Activated CD8-positive, alpha-beta T cell treated with anti-CD3 and anti-CD28 coated beads for 36 hours (primary cell): ENCODE measurements around the gene ELANE. TPM values are rescaled to one million over a fixed set of nuclear protein-coding genes. Genes with fewer than 3 reads are reported as not detected.
A peak's percentile ranks its signal among the peaks of the same experiment; 100 is the strongest.

ENCODE experiments used
- ATAC-seq: fragments of 200-7000 bp; cut with Tn5 transposase; one replicate; pipeline ENCODE4 v1.10.0; 2021; ENCODE audit warnings: mild to moderate bottlenecking, moderate library complexity
- CTCF ChIA-PET: fragments of 350-600 bp; sonication (Branson Sonifier 250); formaldehyde crosslinking; loops from one replicate; lab custom pipeline; 2021; ENCODE audit warnings: antibody characterized with exemption; lab: Charles Lee
- POLR2A ChIA-PET: fragments of 350-600 bp; sonication (Branson Sonifier 250); formaldehyde crosslinking; loops from one replicate; lab custom pipeline; 2021; ENCODE audit warnings: antibody characterized with exemption; lab: Charles Lee
- DNase-seq: peaks from one replicate; pipeline ENCODE4 v3.0.0-alpha.2; 2020
- H3K27ac Mint-ChIP-seq: one replicate; pipeline ENCODE4 v1.8.0; 2021; ENCODE audit warnings: mild to moderate bottlenecking, mixed read lengths
- H3K27me3 Mint-ChIP-seq: one replicate; pipeline ENCODE4 v1.8.0; 2021; ENCODE audit warnings: mixed read lengths
- H3K36me3 Mint-ChIP-seq: one replicate; pipeline ENCODE4 v1.8.0; 2021; ENCODE audit warnings: low read depth, mixed read lengths
- H3K4me1 Mint-ChIP-seq: one replicate; pipeline ENCODE4 v1.8.0; 2021; ENCODE audit warnings: low read depth, mixed read lengths
- H3K4me3 Mint-ChIP-seq: one replicate; pipeline ENCODE4 v1.8.0; 2021; ENCODE audit warnings: mild to moderate bottlenecking, moderate library complexity, mixed read lengths
- H3K9me3 Mint-ChIP-seq: one replicate; pipeline ENCODE4 v1.8.0; 2021; ENCODE audit warnings: mixed read lengths
- intact Hi-C: fragments of 100-400 bp; cut with micrococcal nuclease; formaldehyde crosslinking; loops from one replicate; pipeline ENCODE4 v1.10.0; 2022
- total RNA-seq, 2 experiments: library from RNA; stranded (reverse); gene quantifications; one replicate each; pipeline ENCODE4 v1.2.3, GENCODE V29; 2021
- TF ChIP-seq, protein P1 (sequence below): fragments of 200-600 bp; IDR thresholded peaks from one replicate; pipeline ENCODE4 v1.8.0; 2022; ENCODE audit warnings: antibody characterized with exemption, mild to moderate bottlenecking

ELANE gene
- total RNA-seq, 2 experiments from 2014 or later = not detected

GRCh38 chr19:898663-899062 is 46.6 kb downstream of the ELANE start:
- no peak overlapping the region for H3K4me3 Mint-ChIP-seq
- ATAC-seq = peak; percentile 28
- no peak overlapping the region for H3K27ac Mint-ChIP-seq
- POLR2A ChIA-PET = interaction anchor here (1.2 kb wide), 1 partner anchor 11 kb away, joined by 3 read pairs; no protein-coding TSS in a partner anchor
- H3K4me1 Mint-ChIP-seq = peaks cover 13% of the 10 kb centered on the region
- H3K36me3 Mint-ChIP-seq = peaks cover 9% of the 10 kb centered on the region
- no peaks in the 10 kb centered on the region for H3K27me3 Mint-ChIP-seq
- no peaks in the 10 kb centered on the region for H3K9me3 Mint-ChIP-seq
- TF ChIP-seq, protein P1, sequence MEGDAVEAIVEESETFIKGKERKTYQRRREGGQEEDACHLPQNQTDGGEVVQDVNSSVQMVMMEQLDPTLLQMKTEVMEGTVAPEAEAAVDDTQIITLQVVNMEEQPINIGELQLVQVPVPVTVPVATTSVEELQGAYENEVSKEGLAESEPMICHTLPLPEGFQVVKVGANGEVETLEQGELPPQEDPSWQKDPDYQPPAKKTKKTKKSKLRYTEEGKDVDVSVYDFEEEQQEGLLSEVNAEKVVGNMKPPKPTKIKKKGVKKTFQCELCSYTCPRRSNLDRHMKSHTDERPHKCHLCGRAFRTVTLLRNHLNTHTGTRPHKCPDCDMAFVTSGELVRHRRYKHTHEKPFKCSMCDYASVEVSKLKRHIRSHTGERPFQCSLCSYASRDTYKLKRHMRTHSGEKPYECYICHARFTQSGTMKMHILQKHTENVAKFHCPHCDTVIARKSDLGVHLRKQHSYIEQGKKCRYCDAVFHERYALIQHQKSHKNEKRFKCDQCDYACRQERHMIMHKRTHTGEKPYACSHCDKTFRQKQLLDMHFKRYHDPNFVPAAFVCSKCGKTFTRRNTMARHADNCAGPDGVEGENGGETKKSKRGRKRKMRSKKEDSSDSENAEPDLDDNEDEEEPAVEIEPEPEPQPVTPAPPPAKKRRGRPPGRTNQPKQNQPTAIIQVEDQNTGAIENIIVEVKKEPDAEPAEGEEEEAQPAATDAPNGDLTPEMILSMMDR = no peak
- CTCF ChIA-PET = no interaction called here
- intact Hi-C loops = no loop called here
- DNase-seq = peak; percentile 57

DNA sequence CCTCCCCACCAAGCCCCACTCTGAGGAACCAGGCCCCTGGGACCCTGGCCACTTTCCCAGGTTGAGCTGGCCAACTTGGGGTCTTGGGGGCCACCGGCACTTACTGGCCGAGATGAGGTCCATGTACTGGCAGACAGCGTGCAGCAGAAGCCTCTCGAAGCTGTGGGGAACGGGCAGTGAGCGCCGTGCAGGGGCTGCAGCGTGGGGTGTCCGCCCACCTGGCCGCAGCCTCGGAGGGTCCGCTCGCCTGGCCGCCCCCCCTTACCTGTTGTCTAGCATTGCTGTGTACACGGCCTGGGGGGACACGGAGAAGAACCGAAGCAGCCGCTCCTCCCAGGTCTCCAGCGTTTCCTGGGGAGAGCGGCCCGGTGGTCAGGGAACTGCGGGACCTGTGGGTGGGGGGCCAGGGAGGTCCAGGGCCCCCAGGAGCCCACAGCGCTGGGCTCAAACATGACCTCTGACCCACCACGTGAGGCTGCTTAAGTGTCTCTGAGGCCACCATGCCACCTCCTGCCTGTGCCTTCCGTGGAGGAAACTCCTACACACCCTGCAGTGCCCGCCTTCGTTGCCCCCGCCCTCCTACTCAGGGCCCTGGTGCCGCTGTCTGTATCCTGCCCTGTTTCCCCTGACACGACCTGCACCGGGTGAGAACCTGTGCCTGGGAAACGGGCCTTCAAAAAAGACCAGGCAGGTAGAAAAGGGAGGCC is 47.4 kb downstream of the ELANE start:
- peaks cover 19% of the 10 kb centered on the region for H3K4me1 Mint-ChIP-seq
- intact Hi-C loops = no loop called here
- H3K27ac Mint-ChIP-seq = no peak overlapping the region
- H3K4me3 Mint-ChIP-seq = no peak overlapping the region
- ATAC-seq (no peak), DNase-seq (no peak)
- no peaks in the 10 kb centered on the region for H3K9me3 Mint-ChIP-seq
- TF ChIP-seq, protein P1 = no peak
- H3K27me3 Mint-ChIP-seq = no peaks in the 10 kb centered on the region
- peaks cover 12% of the 10 kb centered on the region for H3K36me3 Mint-ChIP-seq
- CTCF ChIA-PET = no interaction called here
- POLR2A ChIA-PET = no interaction called here

DNA sequence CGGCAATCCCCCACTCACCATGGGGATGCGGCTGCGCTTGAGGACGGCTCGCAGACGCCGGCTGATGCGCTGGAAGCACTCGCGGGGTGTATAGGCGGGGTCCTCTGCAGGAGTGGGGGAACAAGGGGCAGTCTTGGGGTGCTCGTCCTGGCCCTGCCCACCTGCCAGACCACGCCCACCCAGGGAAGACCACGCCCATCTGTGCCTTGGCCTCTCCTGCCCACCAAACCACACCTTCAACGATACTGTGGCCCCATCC is 47.9 kb downstream of the ELANE start:
- Mint-ChIP-seq H3K27ac (no peak overlapping the region), H3K4me1 (peaks cover 20% of the 10 kb centered on the region), H3K9me3 (no peaks in the 10 kb centered on the region), H3K4me3 (no peak overlapping the region), H3K36me3 (peaks cover 12% of the 10 kb centered on the region), H3K27me3 (no peaks in the 10 kb centered on the region)
- no peak for DNase-seq
- peak; percentile 19 for ATAC-seq
- intact Hi-C loops = no loop called here
- CTCF ChIA-PET = no interaction called here
- POLR2A ChIA-PET = no interaction called here
- TF ChIP-seq, protein P1 = no peak

- intact Hi-C loops = no loop called here
- H3K27ac Mint-ChIP-seq = no peak overlapping the region
- H3K4me1 Mint-ChIP-seq = peaks cover 21% of the 10 kb centered on the region
- POLR2A ChIA-PET = no interaction called here
- H3K4me3 Mint-ChIP-seq = no peak overlapping the region
- TF ChIP-seq, protein P1 = no peak
- DNase-seq (peak; percentile 48), ATAC-seq (peak; percentile 65)
- CTCF ChIA-PET = no interaction called here
- no peaks in the 10 kb centered on the region for H3K9me3 Mint-ChIP-seq
- H3K27me3 Mint-ChIP-seq = no peaks in the 10 kb centered on the region
- H3K36me3 Mint-ChIP-seq = peaks cover 12% of the 10 kb centered on the region
Measured at GRCh38 chr19:900302-901111, 48.4 kb downstream of the ELANE start.
